ENCODE data around the gene PDIK1L.

PDIK1L gene

DNA sequence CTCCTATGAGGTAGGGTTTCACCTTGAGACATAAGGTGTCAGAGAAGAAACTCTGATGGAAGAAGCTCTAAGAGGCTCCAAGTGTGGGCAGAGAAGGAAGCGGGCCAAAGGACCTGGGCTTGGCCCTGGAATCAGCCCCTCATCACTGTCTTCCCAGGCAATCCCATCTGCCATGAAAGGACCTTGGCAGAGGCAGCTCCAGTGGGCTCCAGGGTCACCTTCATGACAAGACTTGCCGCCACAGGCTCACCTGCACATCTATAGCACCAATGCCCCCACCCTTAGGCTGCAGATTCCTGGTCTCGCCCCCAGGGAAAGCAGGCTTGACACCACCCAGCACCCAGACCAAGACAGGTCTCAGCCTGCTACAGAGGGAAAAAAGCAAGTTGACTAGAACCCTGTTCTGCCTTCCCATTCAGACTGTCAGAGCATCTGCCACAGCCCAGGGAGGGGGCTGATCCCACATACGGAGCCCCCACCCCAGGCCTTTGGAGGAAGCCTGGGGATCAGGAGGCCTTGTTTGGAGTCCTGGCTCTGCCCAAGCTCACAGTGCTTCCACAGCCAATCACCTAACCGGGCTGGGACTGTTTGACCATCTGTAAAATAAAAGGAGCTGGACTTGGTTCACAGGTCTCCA, 46.8 kb downstream of the PDIK1L start:
- no peak for DNase-seq

DNA sequence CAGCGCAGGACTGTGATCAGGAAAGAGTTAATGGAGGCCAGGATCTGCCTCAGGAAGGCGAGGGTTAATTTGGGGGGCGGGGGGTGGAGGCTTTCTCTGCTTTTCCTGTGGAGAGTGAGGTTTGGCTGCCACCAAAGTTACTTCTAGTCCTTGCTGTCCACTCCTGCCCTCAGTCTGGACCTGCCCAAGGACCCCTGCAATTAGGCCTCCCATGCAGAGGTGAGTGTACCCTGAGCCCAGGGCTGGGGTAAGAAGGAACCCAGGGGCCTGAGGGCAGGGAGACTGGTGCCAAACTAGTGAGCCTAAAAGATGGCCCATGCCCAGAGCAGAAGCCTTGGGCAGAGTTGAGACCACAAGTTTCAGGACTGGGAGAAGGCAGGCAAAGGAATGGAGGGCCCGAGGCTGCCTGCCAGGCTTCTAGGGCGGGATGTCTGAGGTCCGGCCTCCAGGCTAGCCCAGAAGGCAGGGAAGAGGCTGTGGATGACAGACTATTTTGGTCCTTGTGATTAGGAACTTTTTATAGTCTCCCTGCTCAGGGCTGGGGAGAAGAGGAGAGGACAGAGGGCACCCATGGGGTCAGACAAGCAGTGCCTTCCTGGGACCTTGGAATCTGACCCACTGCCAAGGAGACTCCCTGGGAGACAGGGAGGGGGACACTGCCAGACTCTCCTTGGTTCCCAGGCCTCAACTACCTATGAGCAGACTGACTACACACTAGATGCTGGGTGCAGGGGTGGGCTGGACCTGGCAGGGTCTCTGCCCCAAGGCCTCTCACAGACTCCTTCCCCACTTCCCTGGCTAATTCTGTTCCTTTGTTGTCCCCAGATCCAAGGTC, 47.5 kb downstream of the PDIK1L start, which contains the start of gene FAM110D:
Gene FAM110D (plus strand): TSS at position 172 of the 835 bp plus-strand sequence. CDS start 2,213 bp downstream, outside the sequence.
- no peak for DNase-seq

DNA sequence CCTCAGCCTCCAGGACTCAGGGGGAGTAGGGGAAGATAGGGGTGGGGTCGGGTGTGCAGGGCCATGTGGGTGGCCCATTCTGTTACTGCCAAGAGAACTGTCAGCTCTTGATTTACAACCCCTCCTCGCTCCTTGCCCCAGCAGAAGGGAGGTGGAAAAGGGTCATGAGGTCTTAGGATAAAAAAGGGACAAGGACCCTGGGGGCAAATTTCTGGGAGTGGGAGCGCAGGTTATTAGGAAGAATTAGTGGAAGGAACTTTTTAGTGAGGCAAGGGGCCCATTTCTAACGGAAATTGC, 48.1 kb downstream of the PDIK1L start:
- DNase-seq: no peak

DNA sequence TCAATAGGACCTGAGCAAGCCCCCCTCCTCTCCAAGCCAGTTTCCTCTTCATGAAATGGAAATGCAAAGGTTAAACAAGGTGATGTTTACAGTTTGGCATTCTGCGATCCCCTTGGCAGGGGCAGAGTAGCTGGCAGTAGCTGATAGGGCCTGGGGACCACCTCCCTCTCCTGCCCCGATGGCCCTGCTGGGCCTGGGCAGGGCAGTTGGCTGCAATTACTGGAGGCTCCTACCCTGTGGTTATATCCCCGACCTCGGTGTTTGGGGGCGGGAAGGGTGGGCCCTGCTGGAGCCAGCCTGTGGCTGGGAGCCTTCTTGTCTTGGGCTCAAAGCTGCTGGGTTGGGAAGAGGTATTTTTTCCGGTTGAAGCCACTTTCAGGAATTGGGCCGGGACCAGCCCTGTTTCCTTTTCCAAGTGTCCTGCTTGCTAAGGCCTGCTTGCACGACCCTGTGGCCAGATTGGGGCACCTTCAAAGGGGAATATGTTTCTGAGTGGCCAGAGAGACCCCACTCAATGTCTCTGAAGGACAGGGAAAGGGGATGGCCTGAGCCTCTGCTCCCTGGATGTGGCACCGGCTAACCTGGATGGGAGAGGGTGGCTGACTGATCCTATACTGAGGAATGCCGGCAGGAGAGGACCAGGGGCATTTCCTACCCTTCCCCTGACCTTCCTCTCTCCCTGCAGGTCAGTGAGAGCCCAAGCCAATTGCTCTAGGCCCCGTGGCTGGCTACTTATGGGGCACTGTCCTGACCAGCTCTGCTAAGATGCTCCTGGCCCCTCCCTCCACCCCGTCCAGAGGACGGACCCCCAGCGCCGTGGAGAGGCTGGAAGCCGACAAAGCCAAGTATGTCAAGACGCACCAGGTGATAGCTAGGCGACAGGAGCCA, 49.1 kb downstream of the PDIK1L start:
- no peak for DNase-seq

DNA sequence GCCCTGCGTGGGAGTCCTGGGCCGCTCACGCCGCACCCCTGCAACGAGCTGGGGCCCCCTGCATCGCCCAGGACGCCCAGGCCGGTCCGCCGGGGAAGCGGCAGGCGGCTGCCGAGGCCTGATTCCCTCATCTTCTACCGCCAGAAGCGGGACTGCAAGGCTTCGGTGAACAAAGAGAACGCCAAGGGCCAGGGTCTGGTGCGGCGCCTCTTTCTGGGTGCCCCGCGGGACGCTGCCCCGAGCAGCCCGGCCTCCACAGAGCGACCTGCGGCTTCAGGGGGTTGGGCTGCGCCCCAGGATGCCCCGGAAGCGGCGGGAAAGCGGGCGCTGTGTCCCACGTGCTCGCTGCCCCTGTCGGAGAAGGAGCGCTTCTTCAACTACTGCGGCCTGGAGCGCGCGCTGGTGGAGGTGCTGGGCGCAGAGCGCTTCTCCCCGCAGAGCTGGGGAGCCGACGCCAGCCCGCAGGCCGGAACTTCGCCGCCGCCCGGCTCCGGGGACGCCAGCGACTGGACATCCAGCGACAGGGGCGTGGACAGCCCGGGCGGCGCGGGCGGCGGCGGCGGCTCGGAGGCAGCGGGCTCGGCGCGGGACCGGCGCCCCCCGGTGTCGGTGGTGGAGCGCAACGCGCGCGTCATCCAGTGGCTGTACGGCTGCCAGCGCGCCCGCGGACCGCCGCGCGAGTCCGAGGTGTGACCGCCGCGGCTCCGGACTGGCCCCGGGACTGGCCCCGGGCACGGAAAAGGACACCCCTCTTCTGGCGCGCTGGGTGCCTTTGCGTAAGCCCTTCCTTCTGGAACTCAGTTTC, 50.0 kb downstream of the PDIK1L start:
- no peak for DNase-seq

DNA sequence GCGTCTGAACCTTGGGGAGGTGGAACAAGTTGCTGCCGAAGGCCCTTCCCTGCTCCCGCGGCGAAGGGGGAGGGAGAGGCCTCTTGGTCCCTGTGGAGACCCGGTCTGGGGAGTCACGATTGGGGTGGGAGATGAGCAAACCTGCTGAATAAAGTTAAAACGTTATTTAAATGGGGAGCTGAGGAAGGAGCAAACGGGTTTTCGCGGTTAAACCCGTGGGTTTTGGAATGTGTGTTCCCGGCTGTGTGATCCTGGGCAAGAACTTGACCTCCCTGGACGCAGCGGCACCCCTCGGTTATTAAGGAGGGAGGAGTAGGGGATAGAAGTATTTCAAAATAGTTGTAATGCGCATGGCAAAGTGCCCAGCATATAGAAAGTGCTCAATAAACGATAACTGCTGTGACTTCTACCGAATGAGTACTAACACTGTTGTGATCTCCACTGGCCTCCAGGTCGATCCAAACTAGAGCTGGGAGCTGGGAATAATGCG, 50.6 kb downstream of the PDIK1L start:
- no peak for DNase-seq

DNA sequence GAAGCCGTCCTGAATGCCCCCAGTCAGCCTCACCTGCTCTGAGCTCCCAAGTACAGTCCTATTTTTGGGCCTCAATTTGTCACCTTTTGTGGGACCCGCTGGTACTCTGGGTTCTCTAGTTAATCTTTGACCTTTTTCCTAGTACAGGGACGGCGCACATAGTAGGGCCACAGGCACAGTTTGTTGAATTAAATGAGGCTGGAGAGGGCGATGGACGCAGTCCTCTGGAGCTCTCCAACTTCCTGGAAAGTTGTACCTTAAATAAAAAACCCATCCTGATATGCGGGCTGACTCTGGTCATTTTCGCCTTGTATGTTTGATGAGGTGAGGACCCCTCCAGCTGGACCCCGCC, 52.0 kb downstream of the PDIK1L start:
- DNase-seq: no peak

DNA sequence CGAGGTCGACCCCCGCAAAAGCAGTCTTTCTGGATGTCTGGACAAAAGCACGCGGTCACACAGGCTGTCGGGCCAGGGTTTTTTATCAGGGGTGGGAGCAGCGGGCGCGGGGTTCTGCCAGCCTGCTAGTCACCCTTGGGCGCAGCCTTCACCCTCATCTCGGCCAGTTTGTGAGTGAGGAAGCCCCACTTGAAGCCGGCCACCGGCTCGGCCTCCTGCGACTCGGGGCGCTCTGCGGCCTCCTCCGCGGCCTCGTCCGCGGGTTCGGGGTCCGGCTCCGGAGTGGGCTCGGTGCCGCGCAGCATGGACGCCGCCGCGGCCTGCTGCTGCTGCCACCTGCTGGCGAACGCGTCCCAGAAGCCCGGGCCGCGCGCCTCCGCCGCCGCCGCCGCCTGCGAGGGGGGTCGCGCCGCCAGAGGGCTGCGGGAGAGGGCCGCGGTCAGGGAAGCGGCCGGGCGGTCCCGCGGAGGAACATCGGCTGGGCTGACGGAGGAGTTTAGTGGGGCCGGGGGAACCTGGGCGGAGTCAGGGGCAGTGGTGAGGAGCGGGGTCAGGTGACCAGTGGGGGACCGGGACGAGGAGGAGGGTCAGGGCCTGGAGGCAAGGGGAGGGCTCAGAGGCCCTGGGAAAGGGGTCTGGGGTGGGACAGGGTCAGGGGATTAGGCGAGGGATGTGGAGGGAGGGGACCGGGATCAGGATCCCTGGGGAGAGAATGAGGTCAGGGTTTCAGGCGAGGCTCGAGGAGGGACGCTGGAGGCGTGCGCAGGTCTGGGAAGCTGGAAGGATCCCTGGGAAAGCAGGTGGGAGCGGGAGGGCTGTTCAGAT, 52.6 kb downstream of the PDIK1L start:
- no peak for DNase-seq

DNA sequence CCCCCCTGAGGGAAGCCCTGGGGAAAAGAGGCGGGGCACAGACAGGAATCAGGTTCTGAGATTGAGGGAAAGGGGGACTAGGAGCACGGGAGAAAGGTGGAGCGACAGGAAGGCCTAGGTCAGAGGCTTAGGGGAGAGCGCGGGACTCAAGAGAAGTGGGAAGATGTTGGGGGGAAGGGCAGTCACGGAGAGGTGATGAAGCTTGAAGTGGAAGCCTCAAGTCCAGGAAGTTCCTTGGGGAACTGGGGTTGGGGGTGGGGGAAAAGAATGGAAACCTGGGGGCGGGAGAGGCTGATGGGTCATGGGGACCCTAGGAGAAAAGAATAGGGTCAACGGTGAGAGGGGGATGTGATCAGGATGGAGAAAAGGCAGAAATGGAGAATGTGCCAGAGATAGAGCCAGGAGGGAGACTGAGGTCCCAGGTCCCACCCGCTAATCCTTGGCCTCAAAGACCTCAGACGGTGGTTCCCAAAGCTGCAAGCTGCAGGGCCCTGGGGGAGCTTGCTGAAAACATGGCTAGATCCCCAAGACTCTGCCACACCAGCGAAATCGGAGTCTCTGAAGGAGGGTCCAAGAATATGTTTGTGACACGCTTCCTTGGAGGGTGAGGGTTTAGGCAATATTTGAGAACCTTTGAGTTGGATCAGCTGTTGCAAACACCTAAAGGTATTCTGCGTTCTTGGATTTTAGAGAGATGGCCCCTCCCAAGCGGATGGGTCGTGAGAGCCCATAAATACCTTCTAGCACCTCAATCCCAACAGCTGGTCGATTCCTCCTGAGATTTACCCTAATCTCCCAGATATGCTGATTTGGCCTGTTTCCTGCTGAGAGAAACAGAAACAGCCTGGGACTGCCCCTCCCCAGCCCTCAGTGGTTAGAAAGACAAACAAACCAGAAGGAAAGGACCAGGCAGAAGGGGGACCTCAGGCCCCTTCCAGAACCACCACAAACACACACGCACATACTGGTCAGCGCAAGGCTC, 53.5 kb downstream of the PDIK1L start:
- no peak for DNase-seq

DNA sequence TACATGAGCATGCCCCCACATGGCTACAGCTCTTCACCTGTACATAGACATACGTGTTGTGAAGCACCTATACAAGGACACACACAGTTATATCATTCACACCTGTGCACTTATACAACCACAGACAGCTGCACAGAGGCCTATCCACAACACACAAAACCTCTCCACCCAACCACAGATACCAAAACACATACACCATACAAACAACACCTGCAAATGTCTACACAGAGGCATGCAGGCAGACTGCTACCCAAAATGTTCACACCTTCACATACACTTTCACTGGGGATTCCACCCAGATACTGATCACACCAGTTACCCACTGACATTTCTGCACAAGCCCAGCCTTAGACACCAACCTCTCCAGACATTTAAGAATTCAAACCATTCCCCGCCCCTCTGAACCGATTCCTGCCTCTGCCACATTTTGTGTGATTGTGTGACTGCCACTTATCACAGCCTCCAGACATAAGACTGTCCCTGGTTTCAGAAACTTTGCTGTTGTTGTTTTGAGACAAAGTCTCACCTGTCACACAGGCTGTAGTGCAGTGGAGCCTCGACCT, 55.2 kb downstream of the PDIK1L start:
- DNase-seq: no peak

DNA sequence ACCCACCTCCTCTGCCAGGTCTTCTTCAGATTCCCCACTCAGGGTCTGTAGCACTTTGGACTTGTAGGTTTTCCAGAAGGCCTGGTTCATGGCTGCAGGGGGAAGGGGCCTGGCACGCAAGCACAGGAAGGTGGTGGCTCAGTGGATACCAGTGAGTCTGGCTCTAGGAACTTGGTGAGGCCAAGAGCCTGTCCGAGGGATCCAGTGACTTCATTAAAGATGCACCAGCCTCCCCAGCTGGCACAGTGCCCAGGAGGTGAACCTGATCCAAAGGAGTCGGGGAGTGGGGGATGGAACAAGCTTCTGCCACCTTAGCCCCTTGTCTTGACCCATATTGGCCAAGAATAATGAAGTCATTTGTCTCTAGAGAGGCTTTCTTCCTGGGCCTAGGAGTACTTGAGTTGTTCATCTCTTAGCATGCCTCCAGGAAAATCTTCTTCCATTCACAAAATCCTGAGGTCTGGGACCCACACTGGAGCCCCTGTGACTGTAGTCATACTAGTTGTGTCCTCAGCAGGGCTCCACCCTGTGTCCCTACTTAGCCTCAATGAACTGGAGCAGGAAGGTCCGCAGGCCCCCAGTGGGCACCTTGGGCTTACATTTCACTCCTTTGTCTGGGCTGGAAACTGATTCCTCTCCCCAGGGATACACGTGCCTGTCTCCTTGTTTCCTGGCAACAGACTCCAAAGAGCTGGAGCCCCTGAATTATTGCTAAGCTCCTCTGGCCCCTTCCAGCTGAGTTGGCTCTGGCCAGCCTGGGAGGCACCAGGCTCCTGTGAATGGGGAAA, 57.0 kb downstream of the PDIK1L start, which contains the start of gene C1orf232:
Gene C1orf232 (minus strand): TSS at position 554 of the 788 bp plus-strand sequence. CDS start 464 bp downstream, at position 90.
- no peak for DNase-seq

DNA sequence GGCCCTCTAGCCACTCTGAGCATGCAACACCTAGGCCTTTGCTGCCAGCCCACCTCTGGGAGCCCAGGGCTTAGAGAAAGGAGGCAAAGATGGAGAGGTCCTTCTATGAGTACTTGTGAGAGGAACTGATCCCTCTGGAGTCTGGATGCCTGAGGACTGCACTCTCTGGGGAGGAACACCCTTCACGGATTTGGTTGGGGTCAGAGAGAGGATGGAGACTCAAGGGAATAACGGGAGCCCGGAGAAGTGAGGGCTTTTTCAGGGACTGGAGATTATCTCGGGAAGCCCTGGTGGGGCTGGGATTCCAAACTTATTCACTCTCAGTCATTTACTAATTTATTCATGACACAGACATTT, 57.6 kb downstream of the PDIK1L start:
- no peak for DNase-seq

DNA sequence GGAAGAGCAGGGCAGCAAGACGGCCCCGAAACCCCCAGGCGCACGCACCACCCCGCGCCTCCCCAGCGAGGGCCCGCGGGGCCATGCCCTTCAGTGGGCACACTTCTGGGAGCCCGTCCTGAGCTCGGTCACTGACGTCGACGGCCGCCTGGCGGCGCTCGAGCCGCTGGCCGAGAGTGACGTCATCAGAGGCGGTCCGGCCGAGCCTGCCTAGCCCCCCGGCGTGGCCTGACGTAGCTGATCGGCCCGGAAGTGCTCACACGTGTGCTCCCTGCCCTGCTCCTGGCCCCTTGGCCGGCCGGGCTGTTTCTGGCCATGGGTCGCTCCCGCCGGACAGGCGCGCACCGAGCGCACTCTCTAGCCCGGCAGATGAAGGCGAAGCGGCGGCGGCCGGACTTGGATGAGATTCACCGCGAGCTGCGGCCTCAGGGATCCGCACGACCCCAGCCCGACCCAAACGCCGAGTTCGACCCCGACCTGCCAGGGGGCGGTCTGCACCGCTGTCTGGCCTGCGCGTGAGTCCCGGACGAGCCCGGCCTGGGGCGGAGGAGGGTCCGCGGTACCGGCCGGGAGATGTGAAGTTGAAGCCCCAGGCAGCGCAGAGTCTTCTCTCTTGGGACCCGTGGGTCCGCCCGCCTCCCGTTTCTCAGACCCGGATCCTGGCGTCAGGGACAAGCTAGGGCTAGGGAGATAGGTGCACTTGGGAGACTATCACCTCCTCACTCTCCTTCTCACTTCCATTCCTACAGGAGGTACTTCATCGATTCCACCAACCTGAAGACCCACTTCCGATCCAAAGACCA, 58.2 kb downstream of the PDIK1L start, which contains the start of gene ZNF593:
Gene ZNF593 (plus strand): TSS at position 240 of the 803 bp plus-strand sequence. CDS start 76 bp downstream, at position 316.
- DNase-seq: peak; percentile 52

DNA sequence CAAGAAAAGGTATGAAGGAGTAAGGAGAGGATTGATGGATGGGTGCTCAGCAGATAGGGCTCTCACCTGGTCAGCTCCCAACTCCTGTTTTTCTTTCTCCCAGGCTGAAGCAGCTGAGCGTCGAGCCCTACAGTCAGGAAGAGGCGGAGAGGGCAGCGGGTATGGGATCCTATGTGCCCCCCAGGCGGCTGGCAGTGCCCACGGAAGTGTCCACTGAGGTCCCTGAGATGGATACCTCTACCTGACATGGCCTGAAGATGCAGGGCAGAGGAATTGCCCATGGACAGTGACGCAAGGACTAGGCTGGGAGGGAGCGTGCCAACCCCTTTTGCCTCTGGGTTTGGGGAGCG, 58.8 kb downstream of the PDIK1L start:
- DNase-seq: no peak

DNA sequence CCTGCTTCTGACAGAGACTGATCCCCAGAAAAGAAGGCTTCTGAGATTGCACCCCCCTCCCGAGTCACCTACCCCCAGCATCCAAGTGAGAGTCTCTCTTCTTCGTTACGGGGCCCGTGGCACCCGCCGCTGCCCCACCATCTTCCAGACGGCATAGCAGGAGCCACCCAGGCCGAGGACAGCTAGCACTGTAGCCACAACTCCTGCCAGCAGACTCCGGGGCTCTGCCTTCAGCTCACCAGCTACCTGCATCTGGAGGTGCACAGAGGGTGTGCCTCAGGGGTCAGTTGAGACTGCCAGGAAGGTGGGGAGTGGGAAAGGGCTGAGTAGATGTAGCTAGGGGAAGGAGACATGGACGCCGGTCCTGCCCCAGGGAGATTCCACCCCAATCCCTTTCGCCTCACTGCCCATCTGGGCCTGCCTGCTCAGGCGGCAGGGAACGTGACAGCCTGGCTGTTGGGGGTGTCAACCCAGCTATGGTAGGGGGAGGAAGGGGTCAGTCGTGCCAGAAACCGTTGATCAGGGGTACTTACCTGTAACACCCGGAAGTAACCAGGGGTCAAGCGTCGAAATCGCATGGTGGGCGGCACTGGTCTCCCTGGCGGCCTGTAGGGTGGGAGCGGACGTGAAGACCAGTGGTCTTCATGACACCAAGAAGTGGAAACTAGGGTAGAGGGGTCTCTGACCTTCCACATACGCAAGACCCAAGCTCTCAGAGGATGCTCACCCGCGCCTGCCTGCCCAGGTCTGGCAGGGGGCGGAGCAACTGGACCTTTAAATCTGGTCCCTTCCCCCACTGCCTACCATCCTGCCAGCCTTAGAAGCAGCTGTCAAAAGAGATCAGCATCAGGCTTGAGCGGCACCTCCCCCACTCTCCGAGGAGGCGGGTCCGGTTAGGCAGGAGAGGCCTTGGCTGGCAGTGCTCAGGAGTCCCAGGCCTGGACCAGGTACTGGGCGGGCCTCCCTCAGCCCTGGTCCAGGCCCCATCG, 59.8 kb downstream of the PDIK1L start, which contains the start of gene ZNF593OS:
Gene ZNF593OS (minus strand): TSS at position 749 of the 989 bp plus-strand sequence. CDS start 171 bp downstream, at position 578.
- no peak for DNase-seq
